ENCODE data around the gene MIPOL1. TPM values are rescaled to one million over a fixed set of nuclear protein-coding genes. Genes with fewer than 3 reads are reported as not detected.
"Not testable (repeated sequence)": the region's sequence is repeated elsewhere in the genome, so short reads cannot be mapped to it uniquely, and the experiment has no call there.

Gene MIPOL1
- total RNA-seq, 1 donor from 2014 or later, result 12.3 TPM

- no peak for DNase-seq (ENCODE audit: extremely low read depth, low read depth, low spot score)
Measured at GRCh38 chr14:37376944-37377609, 179.3 kb downstream of the MIPOL1 start.

DNA sequence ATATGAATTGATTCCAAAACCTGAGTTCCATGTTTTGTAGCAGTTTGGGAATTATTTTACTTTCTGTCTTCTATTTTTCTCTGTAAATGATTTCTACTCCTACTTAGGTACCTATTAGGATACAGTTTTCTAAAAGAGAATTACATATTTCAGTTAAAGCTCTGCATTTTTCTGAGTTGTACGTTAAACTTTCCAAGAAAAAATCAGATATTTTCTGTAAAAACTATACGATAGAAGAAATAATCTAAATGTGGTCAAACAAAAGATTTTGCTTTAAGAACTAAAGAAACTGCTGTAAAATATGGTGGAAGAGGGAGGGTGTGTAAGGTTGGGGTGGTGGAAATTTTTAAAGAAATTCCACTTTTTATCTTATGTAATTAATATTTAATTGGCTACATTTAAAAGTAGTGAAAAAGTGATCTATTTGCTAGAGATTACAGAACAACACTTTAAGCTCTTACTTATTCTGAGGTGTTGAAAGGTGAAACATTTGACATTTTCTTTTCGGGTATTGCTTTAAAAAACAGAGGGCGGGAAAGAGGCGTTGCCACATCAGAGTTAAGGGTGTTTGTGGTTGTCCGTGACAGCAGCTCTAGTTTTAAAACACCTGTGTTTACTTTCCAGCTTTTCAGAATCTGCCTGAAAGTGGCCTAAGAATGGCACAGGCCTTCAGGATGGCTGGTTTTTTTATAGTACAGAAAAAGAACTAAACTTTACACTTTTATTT is 187.3 kb downstream of the MIPOL1 start:
- DNase-seq (ENCODE audit: extremely low read depth, low read depth, low spot score), result no peak

DNA sequence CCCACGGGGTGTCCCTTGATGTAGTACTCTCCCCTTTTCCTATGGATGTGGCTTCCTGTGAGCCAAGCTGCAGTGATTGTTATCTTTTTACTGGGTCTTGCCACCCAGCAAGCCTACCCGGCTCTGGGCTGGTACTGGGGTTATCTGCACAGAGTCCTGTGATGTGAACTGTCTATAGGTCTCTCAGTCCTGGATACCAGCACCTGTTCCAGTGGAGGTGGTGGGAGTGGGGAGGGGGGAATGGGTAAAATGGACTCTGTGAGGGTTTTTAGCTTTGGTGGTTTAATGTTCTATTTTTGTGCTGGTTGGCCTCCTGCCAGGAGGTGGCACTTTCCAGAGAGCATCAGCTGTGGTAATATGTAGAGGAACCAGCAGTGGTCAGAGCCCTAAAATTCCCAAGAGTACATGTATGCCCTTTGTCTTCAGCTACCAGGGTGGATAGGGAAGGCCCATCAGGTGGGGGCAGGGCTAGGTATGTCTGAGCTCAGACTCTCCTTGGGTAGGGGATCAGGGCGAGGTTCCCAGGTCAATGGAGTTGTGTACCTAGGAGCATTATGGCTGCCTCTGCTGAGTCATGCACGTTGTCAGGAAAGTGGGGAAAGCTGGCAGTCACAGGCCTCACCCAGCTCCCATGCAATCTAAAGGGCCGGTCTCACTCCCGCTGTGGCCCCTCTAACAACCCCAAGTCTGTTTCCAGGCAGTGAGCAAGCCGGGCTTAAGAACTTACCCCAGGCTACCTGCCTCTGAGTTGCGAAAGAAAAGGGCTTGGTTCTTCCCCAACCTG is 199.6 kb downstream of the MIPOL1 start:
- DNase-seq (ENCODE audit: extremely low read depth, low read depth, low spot score), result not testable (repeated sequence)

DNA sequence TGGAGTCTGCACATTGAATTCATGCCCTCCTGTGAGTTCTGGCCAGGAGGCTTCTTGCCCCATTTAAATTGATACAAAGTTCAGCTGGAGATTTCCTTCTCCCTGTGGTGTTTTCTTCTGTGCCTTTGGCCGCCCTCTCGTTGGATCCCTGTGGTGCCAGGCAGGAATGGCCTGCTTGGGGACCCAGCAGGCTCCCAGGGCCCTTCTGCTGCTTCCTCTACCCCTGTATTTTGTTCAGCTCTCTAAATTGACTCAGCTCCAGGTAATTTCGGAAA is 200.1 kb downstream of the MIPOL1 start:
- no peak for DNase-seq (ENCODE audit: extremely low read depth, low read depth, low spot score)

DNA sequence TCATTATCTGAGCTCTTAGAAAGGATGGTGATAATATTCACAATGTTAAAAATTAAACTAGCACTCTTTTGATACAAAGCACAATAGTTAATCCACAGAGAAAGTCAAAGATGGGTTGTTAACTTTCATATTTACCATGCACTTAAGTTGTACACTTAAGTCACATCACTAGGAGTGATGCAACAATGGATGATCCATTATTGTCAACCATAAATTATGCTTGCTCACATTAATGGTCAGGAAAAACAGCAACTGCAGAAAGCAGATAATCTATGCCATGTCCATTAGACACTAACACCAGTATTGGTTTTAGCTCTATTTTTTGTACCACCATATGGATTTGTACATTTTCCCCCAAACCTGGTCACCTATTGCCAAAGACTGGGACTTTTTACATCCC is 201.8 kb downstream of the MIPOL1 start:
- no peak for DNase-seq (ENCODE audit: extremely low read depth, low read depth, low spot score)

DNA sequence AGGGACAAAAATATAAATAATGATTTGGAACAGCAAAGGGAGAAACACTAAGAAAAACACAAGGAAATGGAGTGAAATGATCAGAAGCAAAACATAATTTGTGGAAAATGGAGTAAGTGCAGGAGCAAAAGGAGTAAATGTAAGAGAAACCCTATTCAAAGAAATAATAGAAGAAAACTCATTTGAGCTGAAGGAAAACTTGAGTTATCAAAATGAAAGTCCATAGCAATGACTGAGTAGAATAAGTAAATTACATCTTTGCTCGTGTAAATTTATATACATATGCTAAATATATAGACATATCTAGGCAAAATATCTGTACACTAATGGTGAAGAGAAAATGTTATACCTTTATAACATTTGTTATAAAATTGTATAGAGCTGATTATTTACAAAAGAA is 203.4 kb downstream of the MIPOL1 start:
- DNase-seq (ENCODE audit: extremely low read depth, low read depth, low spot score), result no peak

- DNase-seq (ENCODE audit: extremely low read depth, low read depth, low spot score), result no peak
Measured at GRCh38 chr14:37403626-37404025, 205.9 kb downstream of the MIPOL1 start.

- DNase-seq (ENCODE audit: extremely low read depth, low read depth, low spot score), result no peak
Measured at GRCh38 chr14:37406095-37406494, 208.4 kb downstream of the MIPOL1 start.

GRCh38 chr14:37411079-37411735 is 213.5 kb downstream of the MIPOL1 start:
- no peak for DNase-seq (ENCODE audit: extremely low read depth, low read depth, low spot score)

DNA sequence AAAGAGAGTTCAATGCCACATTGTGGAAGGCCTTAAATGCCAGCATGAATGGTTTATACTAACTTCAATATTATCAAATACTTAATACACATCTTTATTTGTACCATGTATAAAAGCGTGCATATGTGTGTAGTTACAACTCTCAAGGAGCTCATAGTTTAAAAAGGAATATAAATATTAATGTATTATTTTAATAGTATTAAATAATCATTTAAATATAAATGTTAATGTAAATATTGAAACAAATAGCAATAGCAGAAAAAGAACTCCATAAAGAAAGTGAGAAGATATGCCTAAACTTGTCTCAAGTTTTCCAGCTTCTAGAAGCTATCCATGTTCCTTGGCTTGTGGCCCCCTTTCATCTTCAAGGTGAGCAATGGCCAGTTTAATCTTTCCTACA is 215.3 kb downstream of the MIPOL1 start:
- no peak for DNase-seq (ENCODE audit: extremely low read depth, low read depth, low spot score)

GRCh38 chr14:37413504-37414003 is 215.8 kb downstream of the MIPOL1 start:
- no peak for DNase-seq (ENCODE audit: extremely low read depth, low read depth, low spot score)

DNA sequence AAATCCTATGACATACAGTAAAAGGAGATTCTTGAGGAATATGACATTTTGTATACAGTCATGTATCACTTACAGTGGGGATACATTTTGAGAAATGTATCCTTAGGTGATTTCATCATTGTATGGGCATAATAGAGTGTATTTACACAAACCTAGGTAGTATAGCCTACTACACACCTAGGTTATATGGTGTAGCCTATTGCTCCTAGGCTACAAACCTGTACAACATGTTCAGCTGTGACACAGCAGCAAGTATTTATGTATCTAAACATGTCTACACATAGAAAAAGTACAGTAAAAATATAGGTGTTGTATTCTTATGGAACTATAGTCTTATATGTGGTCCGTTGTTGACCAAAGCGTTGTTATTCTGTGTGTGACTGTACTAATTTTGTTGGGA is 218.5 kb downstream of the MIPOL1 start:
- no peak for DNase-seq (ENCODE audit: extremely low read depth, low read depth, low spot score)

GRCh38 chr14:37417151-37417550 is 219.4 kb downstream of the MIPOL1 start:
- no peak for DNase-seq (ENCODE audit: extremely low read depth, low read depth, low spot score)

DNA sequence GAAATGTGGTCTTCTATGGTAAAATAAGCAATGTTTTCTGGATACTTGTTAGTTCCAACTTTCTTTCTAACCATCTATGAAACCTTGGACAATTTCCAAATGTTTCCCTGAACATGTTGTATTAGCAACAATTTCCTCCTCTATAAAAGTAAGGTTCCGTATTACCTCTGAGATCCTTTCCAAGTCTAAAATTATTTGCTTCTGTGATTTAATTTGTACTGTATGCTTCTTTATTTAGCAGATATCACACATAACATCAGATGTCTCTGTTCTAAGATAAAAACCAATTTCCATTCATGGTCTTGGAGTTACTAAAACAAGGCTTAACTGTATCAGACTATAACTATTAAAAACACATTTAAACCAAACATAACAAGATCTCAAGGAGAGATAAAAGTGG is 220.1 kb downstream of the MIPOL1 start:
- DNase-seq (ENCODE audit: extremely low read depth, low read depth, low spot score), result no peak

DNA sequence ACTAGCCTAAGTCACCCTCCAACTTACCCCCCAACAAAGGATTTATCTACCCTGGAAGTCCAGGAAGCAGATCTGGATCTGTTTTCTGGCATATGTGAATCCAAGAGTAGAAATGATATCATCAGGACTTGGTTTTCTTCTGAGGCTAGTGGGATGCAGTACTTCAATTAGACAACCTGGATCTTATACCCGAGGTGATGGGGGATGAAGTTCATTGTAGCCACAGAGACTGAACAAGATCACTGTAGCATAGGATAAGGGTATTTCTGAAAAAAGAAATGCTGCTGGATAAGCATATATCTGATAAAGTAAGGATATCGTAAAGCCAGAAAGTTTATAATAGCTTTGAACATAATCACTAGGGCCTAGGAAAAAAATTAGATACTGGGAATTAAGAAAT is 222.9 kb downstream of the MIPOL1 start:
- no peak for DNase-seq (ENCODE audit: extremely low read depth, low read depth, low spot score)

DNA sequence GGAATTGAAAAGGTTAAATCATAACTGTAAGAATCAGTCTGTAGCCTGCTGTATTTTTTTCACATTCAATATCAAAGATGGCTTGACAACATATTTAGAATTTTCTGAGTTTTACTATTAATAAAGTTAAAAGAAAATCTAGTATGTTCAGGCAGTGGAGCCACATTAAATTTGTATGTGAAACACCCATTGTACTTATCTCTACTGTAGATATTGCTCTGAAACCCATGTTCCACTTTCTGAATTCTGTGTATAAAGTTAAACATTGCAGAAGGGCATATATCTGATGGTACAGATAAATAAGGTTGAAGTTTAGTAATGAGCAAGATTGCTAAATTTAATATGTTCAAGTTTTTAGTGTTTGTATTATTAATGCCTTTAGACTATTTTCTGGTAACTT is 224.6 kb downstream of the MIPOL1 start:
- DNase-seq (ENCODE audit: extremely low read depth, low read depth, low spot score), result no peak

- no peak for DNase-seq (ENCODE audit: extremely low read depth, low read depth, low spot score)
Measured at GRCh38 chr14:37422748-37423147, 225.0 kb downstream of the MIPOL1 start.

DNA sequence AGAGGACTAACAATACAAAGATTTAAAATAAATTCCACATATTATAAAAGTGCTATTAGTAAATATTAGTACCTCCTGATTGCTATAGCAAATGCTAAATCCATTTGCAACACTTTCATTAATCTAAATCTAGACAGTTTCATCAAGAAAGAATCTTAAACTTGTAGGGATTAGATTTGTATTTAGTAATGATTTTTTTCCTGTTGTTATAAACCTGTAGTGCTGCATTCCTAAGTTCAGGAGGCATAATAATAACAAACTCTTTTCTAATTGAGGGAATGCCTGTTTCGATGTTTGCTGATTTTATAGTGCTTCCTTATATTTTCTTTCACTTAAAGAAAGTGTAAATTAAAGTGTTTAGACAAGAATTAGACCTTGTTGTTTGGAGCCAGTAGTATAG is 231.2 kb downstream of the MIPOL1 start:
- DNase-seq (ENCODE audit: extremely low read depth, low read depth, low spot score), result no peak

DNA sequence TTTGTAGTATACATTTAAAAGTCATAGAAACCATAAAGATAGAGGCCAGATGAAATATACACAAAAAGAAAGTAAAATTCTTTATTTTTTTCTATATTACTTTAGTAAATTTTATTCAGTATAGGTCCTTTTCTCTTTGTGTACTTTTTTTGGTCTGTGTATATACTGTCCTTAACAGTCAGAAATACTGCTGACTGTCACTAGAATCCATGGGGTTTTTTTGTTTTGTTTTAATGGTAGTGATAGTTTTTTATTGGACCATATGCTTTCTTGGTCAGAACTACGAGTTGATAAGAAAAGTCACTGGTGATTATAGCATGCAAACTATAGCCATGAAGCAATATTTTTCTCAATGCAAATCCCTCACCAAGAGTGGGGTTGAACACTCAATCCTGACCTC is 231.9 kb downstream of the MIPOL1 start:
- DNase-seq (ENCODE audit: extremely low read depth, low read depth, low spot score), result no peak

DNA sequence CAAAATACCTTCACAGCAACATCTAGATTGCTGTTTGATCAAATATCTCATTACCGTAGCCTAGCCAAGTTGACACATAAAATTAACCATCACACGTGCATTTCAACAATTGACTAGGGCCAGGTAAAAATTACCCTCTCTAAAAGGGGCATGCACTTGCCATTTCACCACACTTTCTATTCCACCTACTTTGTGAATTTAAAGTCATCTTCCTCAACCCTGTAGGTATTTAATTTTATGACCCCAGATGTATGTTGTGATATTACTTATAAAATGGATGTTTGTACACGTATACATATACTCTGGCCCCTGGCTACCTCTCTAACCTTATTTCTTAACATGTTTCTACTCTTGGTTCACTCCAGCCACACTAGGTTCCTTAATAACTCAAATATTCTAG is 237.1 kb downstream of the MIPOL1 start:
- DNase-seq (ENCODE audit: extremely low read depth, low read depth, low spot score), result no peak

- no peak for DNase-seq (ENCODE audit: extremely low read depth, low read depth, low spot score)
Measured at GRCh38 chr14:37436519-37436918, 238.8 kb downstream of the MIPOL1 start.

Data from glomerular endothelial cell (primary cell).